HG02623 (cell line): ENCODE results near the gene CLCN7.

ENCODE experiments used
- ATAC-seq: cut with Tn5 transposase; IDR thresholded peaks from one replicate; pipeline ENCODE4 v1.9.1; 2021; ENCODE audit warnings: moderate library complexity; ENCODE audit not compliant: unreplicated experiment

CLCN7 gene

GRCh38 chr16:1474796-1475551, at the start of gene CLCN7:
Gene CLCN7, minus strand, starts transcription at chr16:1475028. Its CDS starts 54 bp downstream, at chr16:1474974.
- peak; percentile 80 for ATAC-seq

- no peak for ATAC-seq
These were observed 49.5 kb upstream of the CLCN7 start for GRCh38 chr16:1524366-1524765.

- ATAC-seq, result no peak
These were observed 48.9 kb upstream of the CLCN7 start for GRCh38 chr16:1523581-1524245.

- ATAC-seq, result no peak
These were observed 45.6 kb upstream of the CLCN7 start for GRCh38 chr16:1520461-1520860.

DNA sequence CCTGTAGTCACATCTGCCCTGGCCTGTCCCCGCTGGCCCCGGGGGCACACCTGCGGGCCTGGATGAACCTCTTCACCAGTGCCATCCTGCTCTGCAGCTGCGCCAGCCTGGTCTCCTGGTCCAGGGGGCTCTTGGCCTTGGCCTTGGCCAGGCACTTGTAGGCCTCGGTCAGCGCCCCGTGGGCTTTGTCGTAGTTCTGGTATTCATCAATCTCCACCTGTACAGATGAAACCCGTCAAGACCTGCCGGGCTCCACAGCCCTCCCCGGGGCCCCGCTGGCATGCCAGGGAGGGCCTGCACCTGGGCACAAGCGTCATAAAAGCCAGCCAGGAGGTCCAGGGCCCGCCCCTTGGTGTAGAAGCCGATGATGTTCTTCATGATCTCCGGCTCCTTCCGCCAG, 45.0 kb upstream of the CLCN7 start:
- ATAC-seq, result no peak

DNA sequence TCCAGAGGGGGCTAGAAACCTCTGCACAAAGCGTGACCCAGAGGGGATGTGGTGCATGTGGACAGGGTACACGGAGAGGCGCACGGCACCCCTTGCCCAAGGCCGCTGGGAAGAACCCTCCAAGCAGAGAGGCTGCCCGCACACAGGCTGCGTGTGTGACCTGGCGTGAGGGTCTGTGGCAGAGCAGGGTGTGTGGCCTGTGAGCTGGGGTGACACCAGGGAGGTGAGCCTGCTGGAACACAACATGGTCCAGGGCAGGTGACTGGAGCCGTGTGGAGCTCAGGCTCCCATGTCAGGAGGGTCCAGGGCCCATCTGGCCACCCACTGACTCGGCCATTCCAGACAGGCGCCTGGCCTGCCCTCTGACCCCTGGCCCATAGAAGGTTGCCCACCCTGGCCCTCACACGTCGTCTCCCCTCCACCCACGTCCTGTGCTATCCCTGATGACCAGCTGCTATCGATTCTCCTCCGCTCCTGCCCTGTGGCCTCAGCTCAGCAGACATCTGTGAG, 43.9 kb upstream of the CLCN7 start:
- no peak for ATAC-seq

DNA sequence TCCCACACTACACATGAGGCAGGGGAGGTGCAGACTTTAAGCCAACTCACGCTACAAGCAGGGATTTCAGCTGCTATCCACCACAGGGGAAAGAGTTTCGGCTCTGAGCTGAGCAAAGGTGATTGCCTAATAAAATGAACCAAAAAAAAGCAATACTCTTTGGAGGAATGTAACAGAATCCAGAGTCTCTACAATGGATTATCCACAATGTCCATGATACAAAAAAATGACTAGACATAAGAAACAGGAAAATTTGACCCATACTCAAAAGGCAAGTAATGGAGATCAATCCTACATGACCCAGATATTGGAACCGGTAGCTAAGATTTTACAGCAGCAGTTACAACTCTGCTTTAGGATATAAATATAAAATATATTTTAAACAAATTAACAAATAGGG, 39.7 kb upstream of the CLCN7 start:
- ATAC-seq, result no peak

DNA sequence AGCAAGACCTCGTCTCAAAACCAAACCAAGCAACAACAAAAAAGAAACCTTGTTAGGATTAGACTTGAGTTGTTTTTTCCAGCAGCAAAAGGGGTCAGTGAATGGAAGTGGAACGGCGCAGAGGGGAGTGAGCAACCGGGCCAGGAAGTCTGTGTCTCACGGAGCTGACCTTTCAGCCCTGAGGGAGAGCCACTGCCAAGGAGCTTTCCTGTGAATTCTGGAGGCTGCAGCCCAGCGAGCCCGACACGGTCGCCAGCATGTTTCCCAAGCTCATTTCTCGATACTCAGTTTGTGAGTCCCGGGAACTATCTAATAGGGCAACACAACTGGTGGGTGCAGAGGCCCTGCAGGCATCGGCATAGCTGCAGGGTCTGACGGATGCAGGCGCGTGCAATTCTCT, 37.9 kb upstream of the CLCN7 start:
- no peak for ATAC-seq

DNA sequence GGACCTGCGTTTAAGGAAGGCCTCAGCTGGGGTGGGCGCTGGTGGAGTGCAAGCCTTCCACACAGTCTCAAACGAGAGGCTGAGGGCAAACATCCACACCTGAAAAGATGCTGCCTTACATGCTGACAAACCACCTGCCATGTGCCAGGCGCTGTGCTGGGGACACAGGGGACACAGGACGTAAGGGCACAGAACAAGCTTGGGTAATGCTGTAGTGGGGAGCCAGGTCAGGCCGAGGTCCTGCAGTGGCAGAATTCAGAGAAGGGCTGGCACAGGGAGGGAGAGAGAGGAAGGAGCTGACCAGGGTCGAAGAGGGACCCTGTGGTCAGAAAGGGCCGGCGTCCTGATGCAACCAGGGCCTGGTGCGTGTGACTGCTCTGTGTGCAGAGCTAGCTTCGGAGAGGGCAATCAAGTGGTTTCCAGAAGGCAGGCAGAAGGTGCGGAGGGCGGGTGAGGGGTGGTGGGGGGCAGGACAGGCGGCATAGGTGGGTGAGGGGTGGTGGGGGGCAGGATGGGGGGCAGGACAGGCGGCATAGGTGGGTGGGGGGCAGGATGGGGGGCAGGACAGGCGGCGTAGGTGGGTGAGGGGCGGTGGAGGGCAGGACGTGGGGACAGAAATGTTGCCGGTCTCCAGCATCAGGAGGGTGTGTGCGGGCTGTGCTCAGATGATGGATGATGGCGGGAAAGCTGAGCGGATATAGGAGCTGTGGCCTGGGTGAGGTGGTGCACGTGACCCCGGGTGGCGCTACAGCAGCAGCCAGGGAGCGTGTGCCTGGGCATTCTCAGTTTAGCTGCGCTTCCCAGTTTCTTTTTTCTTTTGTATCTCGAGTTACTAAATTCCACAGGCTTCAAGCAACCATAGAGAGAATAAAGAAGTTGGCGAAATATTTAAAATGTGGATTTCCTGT, 37.1 kb upstream of the CLCN7 start:
- no peak for ATAC-seq

- ATAC-seq, result no peak
These were observed 36.1 kb upstream of the CLCN7 start for GRCh38 chr16:1510941-1511351.

GRCh38 chr16:1510272-1510671, 35.4 kb upstream of the CLCN7 start:
- no peak for ATAC-seq

GRCh38 chr16:1509307-1510221, 34.7 kb upstream of the CLCN7 start:
- no peak for ATAC-seq

GRCh38 chr16:1508494-1509187, 33.8 kb upstream of the CLCN7 start:
- no peak for ATAC-seq

GRCh38 chr16:1506494-1507213, 31.8 kb upstream of the CLCN7 start:
- no peak for ATAC-seq

DNA sequence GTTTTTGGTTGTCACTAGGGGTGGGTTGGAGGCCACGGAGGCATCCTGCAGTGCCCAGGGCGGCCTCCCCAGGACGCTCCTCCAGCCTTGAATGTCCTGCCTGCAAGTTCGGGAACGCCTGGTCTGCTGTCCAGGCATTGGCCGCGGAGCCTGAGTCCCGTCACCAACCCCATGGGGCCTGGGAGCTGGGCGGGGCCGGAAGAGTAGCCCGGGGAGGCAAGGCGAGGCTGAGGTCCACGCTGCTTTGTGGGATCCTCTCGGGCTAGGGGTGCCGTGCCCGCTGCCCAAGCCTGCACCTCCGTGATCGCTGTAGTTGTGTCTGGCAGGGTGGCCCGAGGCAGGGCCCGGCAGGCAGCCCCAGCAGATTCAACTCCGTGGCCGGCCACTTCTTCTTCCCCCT, 31.1 kb upstream of the CLCN7 start:
- ATAC-seq, result no peak

- ATAC-seq, result no peak
These were observed 30.4 kb upstream of the CLCN7 start for GRCh38 chr16:1505073-1505844.

- no peak for ATAC-seq
These were observed 28.5 kb upstream of the CLCN7 start for GRCh38 chr16:1503110-1503955.
